Common myeloid progenitor, CD34-positive (primary cell): Measurements from ENCODE around the gene ME1.
"Not testable (repeated sequence)": the region's sequence is repeated elsewhere in the genome, so short reads cannot be mapped to it uniquely, and the experiment has no call there.

ENCODE experiments used
- CTCF ChIA-PET: fragments of 350-600 bp; sonication (Branson Sonifier 250); formaldehyde crosslinking; loops from one replicate; lab custom pipeline; 2021; ENCODE audit warnings: antibody characterized with exemption; lab: Charles Lee
- POLR2A ChIA-PET: fragments of 350-600 bp; sonication (Branson Sonifier 250); formaldehyde crosslinking; loops from one replicate; lab custom pipeline; 2021; ENCODE audit warnings: antibody characterized with exemption; lab: Charles Lee
- DNase-seq, 3 donors: peaks; one replicate each; pipeline versions ENCODE4 v3.0.0 to v3.0.0-alpha.2; 2013
- H3K27ac ChIP-seq, 2 experiments: 1 replicate in 1 of 2; 2 replicates in 1 of 2; pipeline ENCODE4 v1.7.0; 2013; ENCODE audit warnings: inconsistent platforms in 2 of 2, low read length in 2 of 2, mild to moderate bottlenecking in 2 of 2, low read depth in 1 of 2, moderate library complexity in 1 of 2; ENCODE audit not compliant: severe bottlenecking in 2 of 2, insufficient read depth in 1 of 2, poor library complexity in 1 of 2
- H3K27me3 ChIP-seq, 5 experiments: replicated peaks in 2 of 5; 1 replicate in 3 of 5; 2 replicates in 2 of 5; pipeline versions ENCODE4 v1.6.1 to v1.7.0; 2013; ENCODE audit warnings: low read length in 4 of 5, mild to moderate bottlenecking in 2 of 5, moderate library complexity in 2 of 5, inconsistent platforms in 1 of 5; ENCODE audit not compliant: insufficient read depth in 5 of 5, control insufficient read depth in 4 of 5
- H3K36me3 ChIP-seq, 4 experiments: 1 replicate in 2 of 4; 2 replicates in 2 of 4; pipeline versions ENCODE4 v1.6.1 to v1.7.0; 2013; ENCODE audit warnings: low read length in 3 of 4, control low read depth in 1 of 4, mild to moderate bottlenecking in 1 of 4; ENCODE audit not compliant: control insufficient read depth in 4 of 4, insufficient read depth in 4 of 4
- H3K4me1 ChIP-seq, 4 experiments: 1 replicate in 3 of 4; 2 replicates in 1 of 4; pipeline versions ENCODE4 v1.6.1 to v1.7.1; 2013; ENCODE audit warnings: low read length in 3 of 4, mild to moderate bottlenecking in 3 of 4, control low read depth in 1 of 4, inconsistent platforms in 1 of 4, moderate library complexity in 1 of 4; ENCODE audit not compliant: control insufficient read depth in 4 of 4, insufficient read depth in 4 of 4; ENCODE audit errors: control extremely low read depth in 1 of 4
- H3K4me3 ChIP-seq, 7 experiments: 1 replicate in 4 of 7; 2 replicates in 3 of 7; pipeline versions ENCODE4 v1.5.1 to v1.7.0; 2013; ENCODE audit warnings: mild to moderate bottlenecking in 7 of 7, low read length in 6 of 7, moderate library complexity in 6 of 7, inconsistent platforms in 2 of 7, low read depth in 2 of 7, control low read depth in 1 of 7; ENCODE audit not compliant: insufficient read depth in 4 of 7, control insufficient read depth in 1 of 7; ENCODE audit errors: extremely low read depth in 1 of 7
- H3K9me3 ChIP-seq, 5 experiments: 1 replicate in 4 of 5; 2 replicates in 1 of 5; pipeline versions ENCODE4 v1.6.1 to v1.7.1; 2013; ENCODE audit warnings: low read length in 4 of 5, mild to moderate bottlenecking in 2 of 5, inconsistent platforms in 1 of 5, low read depth in 1 of 5, moderate library complexity in 1 of 5; ENCODE audit not compliant: control insufficient read depth in 4 of 5, insufficient read depth in 2 of 5; ENCODE audit errors: control extremely low read depth in 1 of 5
- WGBS: methylation state at CpG from one replicate; pipeline ENCODE4 v1.1.5; 2013; ENCODE audit not compliant: insufficient coverage; 5-methylcytosine and 5-hydroxymethylcytosine counted together

ME1 gene

DNA sequence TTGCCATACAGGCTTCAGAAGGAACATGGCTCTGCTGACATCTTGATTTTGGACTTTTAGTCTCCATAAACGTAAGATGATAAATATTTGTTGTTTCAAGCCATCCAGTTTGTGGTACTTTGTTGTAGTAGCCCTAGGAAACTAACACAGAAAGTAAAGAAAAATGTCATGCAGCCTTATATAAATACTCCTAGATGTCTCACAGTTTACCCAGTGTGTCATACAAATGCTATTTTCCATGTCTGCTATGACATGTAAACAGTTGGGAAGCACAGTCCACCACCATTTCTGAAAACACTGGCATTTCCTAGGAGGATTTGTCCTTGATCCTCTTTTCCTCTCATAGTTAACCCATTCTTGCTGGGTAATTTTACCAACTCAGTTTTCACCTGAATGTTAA lies 30.6 kb upstream of the ME1 start:
- Histone ChIP-seq H3K4me1 (peaks cover 0 to 7% (median under 1%) of the 10 kb centered on the region in 4 experiments), H3K4me3 (no peak overlapping the region), H3K27ac (no peak overlapping the region), H3K36me3 (no peaks in the 10 kb centered on the region), H3K9me3 (peaks cover 0 to 2% (median 0%) of the 10 kb centered on the region in 5 experiments), H3K27me3 (no peaks in the 10 kb centered on the region)
- ChIA-PET POLR2A (no interaction called here), CTCF (no interaction called here)
- DNase-seq = no peak
- WGBS = 100% methylated on average over 1 of the region's 1 CpG

DNA sequence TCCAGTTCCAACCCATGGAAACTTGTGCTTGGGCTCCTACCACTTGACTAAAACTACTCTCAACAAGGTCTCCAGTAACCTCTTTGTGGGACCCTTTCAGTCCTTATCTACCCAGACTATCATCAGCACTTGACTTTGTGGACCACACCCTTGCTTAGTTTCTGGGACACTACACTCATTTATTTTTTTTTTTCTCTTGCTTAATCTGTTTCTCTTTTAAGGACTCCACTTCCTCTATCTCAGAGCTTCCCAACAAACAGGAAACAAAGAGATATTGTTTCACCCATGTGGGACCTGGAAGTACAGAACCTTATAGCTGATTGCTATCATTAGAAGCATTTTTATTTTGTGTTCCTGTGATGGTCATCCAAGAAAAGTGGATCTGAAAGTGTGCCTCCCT lies 28.8 kb upstream of the ME1 start:
- H3K4me3 ChIP-seq = no peak overlapping the region
- POLR2A ChIA-PET = no interaction called here
- peak in 1 of 3 donors; percentile 8 for DNase-seq
- H3K27me3 ChIP-seq = peaks cover 0 to 3% (median 0%) of the 10 kb centered on the region in 5 experiments
- no peak overlapping the region for H3K27ac ChIP-seq
- CTCF ChIA-PET = interaction anchor here (1.0 to 1.5 kb wide), 4 partner anchors 10 to 41 kb away, joined by 3 to 5 read pairs (median 4); no protein-coding TSS in a partner anchor
- H3K36me3 ChIP-seq = no peaks in the 10 kb centered on the region
- H3K4me1 ChIP-seq = peaks cover 0 to 7% (median 0%) of the 10 kb centered on the region in 4 experiments
- H3K9me3 ChIP-seq = peaks cover 0 to 2% (median 0%) of the 10 kb centered on the region in 5 experiments

DNA sequence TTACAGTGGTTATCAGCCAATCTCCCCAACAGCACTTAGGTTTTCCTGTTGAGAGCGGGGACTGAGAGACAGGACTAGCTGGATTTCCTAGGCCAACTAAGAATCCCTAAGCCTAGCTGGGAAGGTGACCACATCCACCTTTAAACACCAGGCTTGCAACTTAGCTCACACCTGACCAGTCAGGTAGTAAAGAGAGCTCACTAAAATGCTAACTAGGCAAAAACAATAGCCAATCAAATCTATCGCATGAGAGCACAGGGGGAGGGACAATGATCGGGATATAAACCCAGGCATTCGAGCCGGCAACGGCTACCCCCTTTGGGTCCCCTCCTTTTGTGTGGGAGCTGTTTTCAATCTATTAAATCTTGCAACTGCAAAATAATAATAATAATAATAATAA lies 19.2 kb upstream of the ME1 start:
- H3K4me1 ChIP-seq, H3K36me3 ChIP-seq, POLR2A ChIA-PET, H3K4me3 ChIP-seq, H3K9me3 ChIP-seq, DNase-seq, H3K27ac ChIP-seq: not testable (repeated sequence)
- CTCF ChIA-PET = interaction anchor here (1.3 to 1.9 kb wide), 2 partner anchors 10 to 27 kb away, joined by 3 to 4 read pairs; no protein-coding TSS in a partner anchor
- peaks cover 0 to 21% (median 9%) of the 10 kb centered on the region in 5 experiments for H3K27me3 ChIP-seq
- WGBS = no CpG with 5 or more reads among the region's 6 CpGs

DNA sequence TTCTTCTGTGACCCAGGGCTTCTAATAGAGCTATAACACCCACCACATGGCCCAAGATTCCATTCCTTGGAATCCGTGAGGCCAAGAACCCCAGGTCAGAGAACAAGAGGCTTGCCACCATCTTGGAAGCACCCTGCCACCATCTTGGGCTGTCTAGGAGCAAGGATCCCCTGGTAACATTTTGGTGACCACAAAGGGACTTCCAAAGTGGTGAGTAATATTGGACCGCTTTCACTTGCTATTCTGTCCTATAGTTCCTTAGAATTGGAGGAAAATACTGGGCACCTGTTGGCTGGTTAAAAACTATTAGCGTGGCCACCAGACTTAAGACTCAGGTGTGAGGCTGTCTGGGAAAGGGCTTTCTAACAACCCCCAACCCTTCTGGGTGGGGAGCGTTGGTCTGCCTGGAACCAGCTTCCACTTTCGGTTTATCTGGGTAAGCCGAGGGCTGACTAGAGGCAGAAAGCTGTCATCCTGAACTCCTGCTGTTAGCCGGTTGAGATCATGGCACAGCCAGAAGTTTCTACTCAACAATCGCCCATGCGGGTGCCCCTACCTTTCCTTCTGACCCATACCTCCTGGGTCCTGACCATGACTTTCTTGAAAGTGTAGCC lies 13.3 kb upstream of the ME1 start:
- POLR2A ChIA-PET, H3K9me3 ChIP-seq, H3K36me3 ChIP-seq, H3K27ac ChIP-seq, H3K4me3 ChIP-seq: not testable (repeated sequence)
- Histone ChIP-seq H3K4me1 (peaks cover 0 to 16% (median 10%) of the 10 kb centered on the region in 4 experiments), H3K27me3 (peaks cover 0 to 17% (median 10%) of the 10 kb centered on the region in 5 experiments)
- peak in 1 of 3 donors; percentile 26 for DNase-seq
- WGBS = 97% methylated on average over 6 of the region's 9 CpGs
- CTCF ChIA-PET = interaction anchor here (1.3 to 1.9 kb wide), 2 partner anchors 9 to 69 kb away, joined by 5 to 9 read pairs; partner anchors contain the start of gene PRSS35

DNA sequence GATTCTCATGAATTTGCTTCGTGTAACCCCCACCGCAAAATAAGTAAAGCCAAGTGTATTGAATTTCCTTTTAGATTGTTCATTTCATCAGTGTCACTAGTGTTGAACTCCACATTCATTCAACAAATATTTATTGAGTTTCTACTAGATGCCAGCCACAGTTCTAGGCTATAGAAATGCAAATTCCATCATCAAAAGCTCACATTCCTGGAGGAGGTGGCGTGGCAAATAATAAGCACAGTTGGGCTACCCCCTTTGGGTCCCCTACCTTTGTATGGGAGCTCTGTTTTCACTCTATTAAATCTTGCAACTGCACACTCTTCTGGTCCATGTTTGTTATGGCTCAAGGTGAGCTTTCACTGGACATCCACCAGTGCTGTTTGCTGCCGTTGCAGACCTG lies 12.7 kb upstream of the ME1 start:
- CTCF ChIA-PET = interaction anchor here (1.3 to 1.9 kb wide), 4 partner anchors 9 to 69 kb away, joined by 5 to 9 read pairs (median 6); partner anchors contain the start of gene PRSS35
- Histone ChIP-seq H3K9me3 (no peaks in the 10 kb centered on the region), H3K27ac (no peak overlapping the region), H3K4me3 (no peak overlapping the region), H3K36me3 (no peaks in the 10 kb centered on the region), H3K4me1 (peaks cover 0 to 16% (median 10%) of the 10 kb centered on the region in 4 experiments), H3K27me3 (peaks cover 0 to 21% (median 12%) of the 10 kb centered on the region in 5 experiments)
- POLR2A ChIA-PET = no interaction called here
- WGBS = 100% methylated on average over 4 of the region's 4 CpGs
- no peak for DNase-seq

DNA sequence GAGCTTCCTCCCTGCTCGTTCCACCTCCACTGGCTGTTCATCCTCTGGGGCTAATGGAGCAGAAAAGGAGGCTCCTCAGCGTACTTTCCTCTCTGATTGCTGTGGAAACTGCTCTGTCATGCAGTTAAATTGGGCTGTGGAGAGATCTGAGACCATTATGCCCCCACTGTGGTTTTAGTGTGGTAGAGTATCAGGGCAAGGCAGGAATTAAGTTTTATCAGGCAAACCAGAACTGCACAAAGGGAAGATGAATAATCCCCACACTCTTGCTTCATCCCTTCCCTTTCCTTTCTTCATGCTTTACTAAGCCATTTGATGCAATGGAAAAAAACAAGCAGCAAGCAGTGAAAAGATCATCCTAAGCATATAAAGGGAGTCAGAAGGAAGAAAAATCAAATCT lies 11.9 kb upstream of the ME1 start:
- H3K27ac ChIP-seq = no peak overlapping the region
- peaks cover 0 to 16% (median 10%) of the 10 kb centered on the region in 4 experiments for H3K4me1 ChIP-seq
- H3K27me3 ChIP-seq = peaks cover 0 to 23% (median 8%) of the 10 kb centered on the region in 5 experiments
- DNase-seq = peak; percentile 91 to 93 (median 93)
- no peak overlapping the region for H3K4me3 ChIP-seq
- POLR2A ChIA-PET = no interaction called here
- WGBS = 0% methylated on average over 2 of the region's 2 CpGs
- CTCF ChIA-PET = interaction anchor here (1.5 to 1.9 kb wide), 3 partner anchors 10 to 70 kb away, joined by 5 to 9 read pairs (median 6); partner anchors contain the start of gene PRSS35
- no peaks in the 10 kb centered on the region for H3K36me3 ChIP-seq
- no peaks in the 10 kb centered on the region for H3K9me3 ChIP-seq

DNA sequence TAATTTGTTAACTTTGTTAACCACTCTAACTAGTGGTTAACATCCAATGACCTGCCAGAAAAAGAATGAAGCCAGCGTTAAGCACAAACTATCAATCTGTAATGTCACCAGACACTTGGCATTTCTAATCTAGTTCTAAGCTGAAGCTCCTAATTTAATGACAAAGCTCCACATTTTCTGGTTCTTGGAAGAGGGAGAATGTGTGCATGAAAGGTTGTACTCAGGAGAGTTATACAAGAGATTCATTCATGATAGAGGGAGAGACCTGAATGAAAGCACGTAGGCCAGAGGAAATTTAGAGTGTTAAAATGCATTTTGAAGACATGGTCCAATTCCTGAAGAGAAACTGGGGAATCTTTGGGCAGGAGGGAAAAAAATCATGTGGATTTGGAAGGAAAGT lies 8.3 kb upstream of the ME1 start:
- Histone ChIP-seq H3K4me3 (no peak overlapping the region), H3K4me1 (peaks cover 5 to 31% (median 14%) of the 10 kb centered on the region in 4 experiments), H3K9me3 (no peaks in the 10 kb centered on the region), H3K27ac (no peak overlapping the region), H3K36me3 (no peaks in the 10 kb centered on the region), H3K27me3 (peaks cover 0 to 20% (median 16%) of the 10 kb centered on the region in 5 experiments)
- ChIA-PET POLR2A (no interaction called here), CTCF (no interaction called here)
- DNase-seq = no peak
- 91% methylated on average over 1 of the region's 2 CpGs for WGBS
